Osteoblast (primary cell): ENCODE data around the gene NFIB. TPM values are rescaled to one million over a fixed set of nuclear protein-coding genes. Genes with fewer than 3 reads are reported as not detected.

Experiments used
- DNase-seq: peaks from one replicate; pipeline ENCODE4 v3.0.0; 2011; ENCODE audit warnings: low spot score, mixed read lengths; ENCODE audit not compliant: insufficient read length; ENCODE audit errors: missing footprints
- H2AFZ ChIP-seq: 2 replicates; pipeline ENCODE4 v1.6.0; 2011; ENCODE audit warnings: mild to moderate bottlenecking, low read length
- H3K27ac ChIP-seq: 2 replicates; pipeline ENCODE4 v1.5.1; 2011; ENCODE audit warnings: mild to moderate bottlenecking, low read depth, low read length, moderate library complexity
- H3K27me3 ChIP-seq: 2 replicates; pipeline ENCODE4 v1.6.0; 2012; ENCODE audit warnings: mild to moderate bottlenecking, control low read depth, inconsistent platforms, low read length, moderate library complexity; ENCODE audit not compliant: insufficient read depth
- H3K36me3 ChIP-seq: 2 replicates; pipeline ENCODE4 v1.5.1; 2011; ENCODE audit warnings: mild to moderate bottlenecking, low read length, control low read depth, moderate library complexity; ENCODE audit not compliant: insufficient read depth
- H3K4me1 ChIP-seq: 2 replicates; pipeline ENCODE4 v1.5.1; 2011; ENCODE audit warnings: mild to moderate bottlenecking, low read length, control low read depth, moderate library complexity; ENCODE audit not compliant: insufficient read depth
- H3K4me2 ChIP-seq: 2 replicates; pipeline ENCODE4 v1.6.0; 2011; ENCODE audit warnings: mild to moderate bottlenecking, low read length; ENCODE audit not compliant: insufficient read depth
- H3K4me3 ChIP-seq: fragments of 200-600 bp; sonication (generic); 3 replicates; pipeline ENCODE4 v1.5.1; 2012; ENCODE audit warnings: mild to moderate bottlenecking, low read length, inconsistent platforms; ENCODE audit not compliant: insufficient read depth
- H3K79me2 ChIP-seq: 2 replicates; pipeline ENCODE4 v1.6.0; 2012; ENCODE audit warnings: mild to moderate bottlenecking, low read length, control low read depth, inconsistent platforms; ENCODE audit not compliant: insufficient read depth
- H3K9me3 ChIP-seq: 2 replicates; pipeline ENCODE4 v1.5.1; 2011; ENCODE audit warnings: low read depth, low read length, control low read depth
- H4K20me1 ChIP-seq: 2 replicates; pipeline ENCODE4 v1.6.0; 2012; ENCODE audit warnings: mild to moderate bottlenecking, low read length, control low read depth; ENCODE audit not compliant: insufficient read depth
- total RNA-seq: library from RNA; depleted of rRNA; stranded (reverse); fragments of >200 nt; gene quantifications from 2 replicates; pipeline ENCODE4 v1.2.3, GENCODE V29; 2012
- TF ChIP-seq, protein P1 (sequence below): IDR thresholded peaks from 2 replicates; pipeline ENCODE4 v1.5.1; 2011; ENCODE audit warnings: mild to moderate bottlenecking, low read depth, low read length, moderate library complexity; ENCODE audit errors: extremely low read depth

NFIB gene
- total RNA-seq, 1 donor: 21.0 TPM

DNA sequence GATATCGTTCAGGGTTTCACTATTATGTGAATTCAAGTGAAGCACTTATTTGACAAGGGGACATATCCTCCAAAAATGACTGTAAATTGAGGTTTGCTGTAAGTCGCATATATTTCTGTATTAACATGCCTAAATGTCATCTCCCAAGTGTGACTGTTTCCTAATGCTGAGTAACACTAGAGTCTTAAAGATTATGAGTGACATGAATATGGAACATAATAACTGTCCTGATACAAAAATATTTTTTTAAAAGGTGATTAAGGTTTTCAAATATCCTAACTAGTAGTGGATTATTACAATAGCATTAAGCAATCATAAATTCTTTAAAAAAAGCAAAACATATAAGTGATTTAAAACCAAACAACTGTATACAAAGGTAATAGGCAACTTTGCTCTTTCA lies 3.6 kb downstream of the NFIB start:
- H4K20me1 ChIP-seq: peaks cover 28% of the 10 kb centered on the region
- H3K27me3 ChIP-seq: no peaks in the 10 kb centered on the region
- peaks cover 25% of the 10 kb centered on the region for H3K4me1 ChIP-seq
- H3K4me2 ChIP-seq: peak overlapping the region; percentile 98
- DNase-seq: no peak
- no peak overlapping the region for H3K27ac ChIP-seq
- H3K79me2 ChIP-seq: peaks cover 63% of the 10 kb centered on the region
- H3K9me3 ChIP-seq: no peaks in the 10 kb centered on the region
- H3K4me3 ChIP-seq: no peak overlapping the region
- H3K36me3 ChIP-seq: peaks cover 18% of the 10 kb centered on the region
- TF ChIP-seq, protein P1, sequence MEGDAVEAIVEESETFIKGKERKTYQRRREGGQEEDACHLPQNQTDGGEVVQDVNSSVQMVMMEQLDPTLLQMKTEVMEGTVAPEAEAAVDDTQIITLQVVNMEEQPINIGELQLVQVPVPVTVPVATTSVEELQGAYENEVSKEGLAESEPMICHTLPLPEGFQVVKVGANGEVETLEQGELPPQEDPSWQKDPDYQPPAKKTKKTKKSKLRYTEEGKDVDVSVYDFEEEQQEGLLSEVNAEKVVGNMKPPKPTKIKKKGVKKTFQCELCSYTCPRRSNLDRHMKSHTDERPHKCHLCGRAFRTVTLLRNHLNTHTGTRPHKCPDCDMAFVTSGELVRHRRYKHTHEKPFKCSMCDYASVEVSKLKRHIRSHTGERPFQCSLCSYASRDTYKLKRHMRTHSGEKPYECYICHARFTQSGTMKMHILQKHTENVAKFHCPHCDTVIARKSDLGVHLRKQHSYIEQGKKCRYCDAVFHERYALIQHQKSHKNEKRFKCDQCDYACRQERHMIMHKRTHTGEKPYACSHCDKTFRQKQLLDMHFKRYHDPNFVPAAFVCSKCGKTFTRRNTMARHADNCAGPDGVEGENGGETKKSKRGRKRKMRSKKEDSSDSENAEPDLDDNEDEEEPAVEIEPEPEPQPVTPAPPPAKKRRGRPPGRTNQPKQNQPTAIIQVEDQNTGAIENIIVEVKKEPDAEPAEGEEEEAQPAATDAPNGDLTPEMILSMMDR: no peak
- H2AFZ ChIP-seq: no peak overlapping the region

DNA sequence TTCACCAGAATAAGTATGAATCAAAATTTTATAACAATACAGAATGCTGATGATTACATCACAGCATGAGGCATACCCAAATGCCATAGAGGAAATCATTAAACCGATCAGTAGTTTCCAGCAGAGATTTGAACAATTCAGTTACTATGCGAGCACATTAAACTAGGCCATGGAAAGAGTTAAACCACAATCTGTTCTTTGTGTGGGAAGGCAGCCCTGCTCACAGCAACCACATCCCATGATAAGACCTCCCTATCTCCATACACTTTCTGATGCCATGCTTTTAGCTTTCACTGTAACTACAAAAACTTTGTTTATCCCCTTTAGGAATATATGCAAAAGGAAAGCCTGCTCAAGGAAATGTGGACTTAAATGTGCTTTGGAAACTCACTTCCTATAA lies 4.5 kb downstream of the NFIB start:
- Histone ChIP-seq H3K79me2 (peaks cover 70% of the 10 kb centered on the region), H3K27ac (peak overlapping the region; percentile 27), H3K4me3 (peak overlapping the region; percentile 42), H3K4me2 (peak overlapping the region; percentile 98), H3K36me3 (peaks cover 19% of the 10 kb centered on the region), H2AFZ (no peak overlapping the region), H3K9me3 (no peaks in the 10 kb centered on the region), H3K27me3 (no peaks in the 10 kb centered on the region), H3K4me1 (peaks cover 25% of the 10 kb centered on the region), H4K20me1 (peaks cover 28% of the 10 kb centered on the region)
- DNase-seq: peak; percentile 55
- TF ChIP-seq, protein P1: no peak

DNA sequence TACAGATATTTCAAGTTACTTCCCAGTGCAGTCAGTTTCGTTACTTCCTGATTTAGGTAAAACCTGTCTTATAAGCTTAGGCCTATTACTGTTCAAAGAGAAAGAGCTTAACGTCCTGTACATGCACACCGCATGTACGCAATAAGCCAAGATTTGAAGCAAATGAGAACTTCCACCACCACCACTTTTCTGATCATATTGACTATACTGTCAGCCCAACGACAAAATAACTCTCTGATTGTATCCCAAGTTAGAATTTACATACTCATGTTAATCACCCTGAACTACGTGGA lies 5.1 kb downstream of the NFIB start:
- TF ChIP-seq, protein P1: no peak
- Histone ChIP-seq H4K20me1 (peaks cover 28% of the 10 kb centered on the region), H3K9me3 (no peaks in the 10 kb centered on the region), H3K4me1 (peaks cover 25% of the 10 kb centered on the region), H3K36me3 (peaks cover 25% of the 10 kb centered on the region), H2AFZ (no peak overlapping the region), H3K27ac (no peak overlapping the region), H3K27me3 (no peaks in the 10 kb centered on the region), H3K4me3 (no peak overlapping the region), H3K4me2 (no peak overlapping the region), H3K79me2 (peaks cover 76% of the 10 kb centered on the region)
- DNase-seq: no peak

DNA sequence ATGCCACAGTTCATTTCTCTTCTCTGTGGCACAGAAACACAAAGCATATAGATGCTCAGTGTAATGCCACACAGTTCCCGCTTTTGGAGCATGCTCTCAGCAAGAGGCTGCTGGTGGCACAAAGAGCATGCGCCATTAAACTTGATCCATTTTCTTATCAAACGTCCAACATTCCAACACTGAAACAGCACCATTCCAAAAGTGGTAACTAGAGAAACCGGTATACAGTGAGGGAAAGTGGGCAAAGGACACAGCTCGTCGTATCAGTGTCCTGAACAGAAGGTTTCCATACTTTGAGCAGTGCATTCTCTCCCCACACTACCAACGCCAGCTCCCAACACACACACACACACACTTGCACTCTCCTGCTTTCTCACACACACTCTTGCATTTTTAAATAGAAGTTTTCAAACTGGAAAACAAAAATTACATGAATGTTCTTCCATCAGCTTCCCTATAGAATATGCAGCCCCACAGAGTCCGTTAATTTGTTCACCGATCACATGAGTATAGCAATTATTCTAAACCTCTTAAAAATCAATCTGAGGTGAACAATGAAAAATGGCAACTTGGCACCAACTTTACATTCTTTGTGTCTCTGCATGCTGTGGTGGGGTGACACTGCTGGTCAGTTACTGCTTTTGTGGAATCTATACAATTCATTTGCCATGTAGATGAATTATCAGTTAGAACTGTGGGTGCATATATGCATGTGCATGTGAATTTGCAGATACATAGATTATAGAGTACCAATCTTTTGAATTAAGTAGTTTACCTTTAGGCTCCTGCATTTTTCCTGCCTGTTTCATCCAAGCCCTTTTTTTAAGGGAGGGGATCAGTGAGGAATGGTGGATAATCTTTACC lies 5.7 kb downstream of the NFIB start:
- H3K4me3 ChIP-seq: no peak overlapping the region
- H3K36me3 ChIP-seq: peaks cover 26% of the 10 kb centered on the region
- H3K9me3 ChIP-seq: no peaks in the 10 kb centered on the region
- H3K4me1 ChIP-seq: peaks cover 25% of the 10 kb centered on the region
- TF ChIP-seq, protein P1: no peak
- peaks cover 28% of the 10 kb centered on the region for H4K20me1 ChIP-seq
- H3K27ac ChIP-seq: no peak overlapping the region
- no peak overlapping the region for H2AFZ ChIP-seq
- H3K4me2 ChIP-seq: no peak overlapping the region
- H3K79me2 ChIP-seq: peaks cover 76% of the 10 kb centered on the region
- H3K27me3 ChIP-seq: no peaks in the 10 kb centered on the region
- DNase-seq: no peak
